IPS-18c (cell line): ENCODE measurements around the gene ZNF133.
"Not testable (repeated sequence)": the region's sequence is repeated elsewhere in the genome, so short reads cannot be mapped to it uniquely, and the experiment has no call there.

ENCODE experiments used
- H3K4me3 ChIP-seq: 2 replicates; pipeline ENCODE4 v1.7.0; 2013; ENCODE audit warnings: low read depth, mild to moderate bottlenecking, low read length, moderate library complexity; ENCODE audit not compliant: insufficient read depth
- H3K9me3 ChIP-seq: one replicate; pipeline ENCODE4 v1.6.1; 2013; ENCODE audit warnings: mild to moderate bottlenecking, low read length, moderate library complexity; ENCODE audit not compliant: control insufficient read depth, insufficient read depth

ZNF133 gene

DNA sequence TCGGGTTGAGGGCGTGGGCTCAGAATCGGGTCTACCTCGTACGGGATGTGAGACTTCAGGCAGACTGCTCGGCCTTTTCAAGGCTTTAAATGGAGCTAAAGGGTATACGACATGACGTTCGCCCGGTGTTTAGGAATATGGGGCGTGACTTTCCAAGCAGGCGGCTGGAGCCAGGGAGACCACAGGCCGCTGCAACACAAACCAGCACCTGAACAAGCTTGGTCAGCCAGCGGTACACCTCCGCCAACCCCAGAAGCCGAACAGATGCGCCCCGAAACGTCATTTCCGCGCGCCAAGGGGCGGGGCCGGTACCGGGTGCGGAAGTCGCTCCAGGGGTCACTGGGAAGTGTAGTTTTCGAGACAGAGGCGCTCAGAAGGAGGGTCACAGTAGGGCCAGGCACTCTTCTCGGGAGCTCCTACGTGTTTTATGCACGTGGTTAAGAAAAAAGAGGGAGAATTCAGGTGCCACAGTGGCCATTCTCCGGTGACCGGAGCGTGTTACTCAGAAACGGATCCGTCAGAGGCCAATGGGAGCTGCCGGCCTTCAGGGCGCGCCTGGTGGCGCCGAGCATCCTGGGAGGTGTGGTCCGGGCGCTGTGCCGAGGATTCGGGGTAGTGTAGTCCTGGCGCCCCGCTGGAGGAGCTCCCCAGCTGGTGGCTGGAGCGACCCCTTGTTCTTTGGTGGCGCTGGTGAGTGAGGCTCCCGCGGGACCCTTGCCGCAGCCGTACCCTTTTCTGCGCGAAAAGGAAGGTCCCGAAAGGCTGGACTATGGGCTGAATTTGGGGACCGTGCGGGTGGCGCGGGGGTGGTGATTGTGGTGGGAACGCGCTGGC, at the start of gene ZNF133:
TSS of gene ZNF133 (plus strand) at position 613 of the 834 bp plus-strand sequence. CDS start 17,160 bp downstream, outside the sequence.
- H3K4me3 ChIP-seq: peak within 1 kb of the TSS; percentile 100
- H3K9me3 ChIP-seq: no peaks in the 10 kb centered on the region

DNA sequence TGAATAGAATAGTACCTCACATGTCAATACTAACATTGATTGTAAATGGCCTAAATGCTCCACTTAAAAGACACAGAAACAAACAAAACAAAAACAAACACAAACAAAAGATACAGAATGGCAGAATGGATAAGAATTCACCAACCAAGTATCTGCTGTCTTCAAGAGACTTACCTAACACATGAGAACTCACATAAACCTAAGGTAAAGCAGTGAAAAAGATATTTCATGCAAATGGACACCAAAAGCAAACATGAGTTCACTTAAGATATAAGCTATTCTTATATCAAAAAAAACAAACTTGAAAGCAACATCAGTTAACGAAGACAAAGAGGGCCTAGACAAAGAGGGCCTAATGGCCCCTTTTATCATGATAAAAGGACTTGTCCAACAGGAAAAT, 47.3 kb upstream of the ZNF133 start:
- Histone ChIP-seq H3K4me3 (no peak overlapping the region), H3K9me3 (no peaks in the 10 kb centered on the region)

DNA sequence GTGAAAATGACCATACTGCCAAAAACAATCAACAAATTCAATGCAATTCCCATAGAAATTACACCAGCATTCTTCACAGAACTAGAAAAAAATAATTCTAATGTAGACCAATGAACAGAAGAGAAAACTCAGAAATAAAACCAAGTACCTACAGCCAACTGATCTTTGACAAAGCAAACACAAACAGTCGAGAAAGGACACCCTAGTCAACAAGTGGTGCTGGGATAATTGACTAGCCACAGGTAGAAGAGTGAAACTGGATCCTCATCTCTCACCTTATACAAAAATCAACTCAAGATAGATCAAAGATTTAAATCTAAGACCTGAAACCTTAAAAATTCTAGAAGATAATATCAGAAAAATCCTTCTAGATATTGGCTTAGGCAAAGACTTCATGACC, 44.5 kb upstream of the ZNF133 start:
- Histone ChIP-seq H3K4me3 (no peak overlapping the region), H3K9me3 (no peaks in the 10 kb centered on the region)

DNA sequence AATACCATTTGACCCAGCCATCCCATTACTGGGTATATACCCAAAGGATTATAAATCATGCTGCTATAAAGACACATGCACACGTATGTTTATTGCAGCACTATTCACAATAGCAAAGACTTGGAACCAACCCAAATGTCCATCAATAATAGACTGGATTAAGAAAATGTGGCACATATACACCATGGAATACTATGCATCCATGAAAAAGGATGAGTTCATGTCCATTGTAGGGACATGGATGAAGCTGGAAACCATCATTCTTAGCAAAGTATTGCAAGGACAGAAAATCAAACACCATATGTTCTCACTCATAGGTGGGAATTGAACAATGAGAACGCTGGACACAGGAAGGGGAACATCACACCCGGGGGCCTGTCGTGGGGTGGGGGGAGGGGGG, 39.8 kb upstream of the ZNF133 start:
- H3K9me3 ChIP-seq, H3K4me3 ChIP-seq: not testable (repeated sequence)

DNA sequence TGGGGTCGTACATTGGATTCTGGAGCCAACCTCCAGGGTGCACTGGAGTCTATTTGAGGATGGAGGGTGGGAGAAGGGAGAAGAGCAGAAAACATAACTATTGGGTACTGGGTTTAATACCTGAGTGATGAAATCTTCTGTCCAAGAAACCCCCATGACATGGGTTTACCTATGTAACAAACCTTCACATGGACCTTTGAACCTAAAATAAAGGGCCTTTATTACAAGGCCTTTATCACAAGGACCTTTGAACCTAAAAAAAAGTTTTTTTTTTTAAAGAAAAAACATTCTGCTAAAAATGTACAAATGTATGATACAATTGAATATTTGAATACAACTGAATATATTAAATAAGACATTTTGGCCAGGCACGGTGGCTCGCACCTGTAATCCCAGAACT, 38.1 kb upstream of the ZNF133 start:
- Histone ChIP-seq H3K4me3 (no peak overlapping the region), H3K9me3 (no peaks in the 10 kb centered on the region)

DNA sequence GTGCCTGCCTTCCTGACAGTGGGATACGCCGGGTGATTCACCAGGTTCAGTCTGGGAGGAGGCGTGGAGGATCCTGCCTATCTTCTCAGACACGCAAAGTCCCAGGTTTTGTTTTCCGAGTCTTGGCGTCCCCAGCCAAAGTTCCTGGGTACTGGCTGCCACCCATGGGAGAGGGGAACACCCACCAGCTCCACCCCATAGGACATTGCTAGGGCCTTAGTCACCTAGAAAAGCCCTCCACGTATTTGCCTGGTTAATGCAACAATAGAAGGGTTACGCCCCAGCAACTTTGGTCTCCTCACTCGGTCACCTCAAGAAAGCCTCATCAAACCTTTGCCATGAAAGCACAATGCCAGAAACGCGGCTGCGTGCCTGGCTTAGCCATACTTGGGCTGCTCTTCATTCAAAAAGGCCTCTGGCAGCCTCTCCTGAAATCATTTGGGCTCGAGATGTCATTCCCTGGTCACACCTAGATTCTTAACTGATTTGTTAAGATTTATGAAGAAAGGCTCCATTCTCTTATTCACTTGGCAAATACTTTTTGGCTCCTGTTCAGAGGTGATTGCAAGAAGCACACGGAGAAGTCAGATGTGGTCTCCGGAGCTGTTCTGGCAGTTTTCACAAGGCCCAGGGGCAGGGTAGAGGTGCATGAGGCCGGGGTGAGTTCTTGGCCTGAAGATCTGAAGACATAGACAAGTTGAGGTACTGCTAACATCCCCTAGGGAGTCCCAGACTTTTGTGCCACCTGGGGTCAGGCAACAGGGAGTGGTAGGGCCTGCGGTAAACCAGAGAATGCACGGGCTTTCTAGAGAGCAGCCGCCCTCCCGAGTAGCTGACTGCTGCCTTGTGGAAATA, 35.5 kb upstream of the ZNF133 start:
- H3K4me3 ChIP-seq: no peak overlapping the region
- H3K9me3 ChIP-seq: no peaks in the 10 kb centered on the region

DNA sequence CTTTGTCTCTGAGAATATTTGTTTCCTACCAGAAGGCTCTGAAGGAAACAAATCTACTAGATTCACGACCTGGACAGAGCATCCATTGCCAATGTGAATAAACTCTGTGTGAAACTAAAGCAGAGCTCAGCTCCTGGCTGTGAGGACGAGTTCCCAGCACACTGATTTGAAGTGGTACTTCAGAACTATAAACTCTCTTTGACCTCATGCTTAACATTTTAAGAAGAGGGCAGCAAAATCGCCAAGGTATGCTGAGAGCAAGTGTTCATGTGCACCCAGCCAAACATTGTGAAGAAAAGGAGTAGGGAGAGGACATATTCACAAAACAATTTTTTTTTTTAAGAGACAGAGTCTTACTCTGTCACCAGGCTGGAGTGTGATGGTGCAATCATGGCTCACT, 33.7 kb upstream of the ZNF133 start:
- Histone ChIP-seq H3K9me3 (no peaks in the 10 kb centered on the region), H3K4me3 (no peak overlapping the region)

DNA sequence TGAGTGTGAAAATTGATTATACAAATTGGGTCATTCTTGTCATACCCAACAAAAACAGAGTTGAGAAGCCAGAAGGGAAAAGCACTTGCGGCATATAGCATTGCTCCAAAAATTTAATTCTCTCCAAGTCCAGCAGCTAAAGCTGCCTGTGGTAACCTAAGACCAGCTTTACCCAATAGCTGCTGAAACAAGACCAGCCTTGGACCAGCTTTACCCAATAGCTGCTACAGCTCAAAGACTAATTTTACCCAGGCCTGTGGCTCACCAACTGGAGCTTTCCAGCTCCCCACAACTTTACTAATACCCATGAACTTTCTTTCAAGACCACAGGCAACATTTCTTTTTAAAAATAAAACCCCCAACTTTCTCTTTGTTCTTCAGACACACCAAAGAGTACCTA, 32.8 kb upstream of the ZNF133 start:
- no peak overlapping the region for H3K4me3 ChIP-seq
- no peaks in the 10 kb centered on the region for H3K9me3 ChIP-seq

DNA sequence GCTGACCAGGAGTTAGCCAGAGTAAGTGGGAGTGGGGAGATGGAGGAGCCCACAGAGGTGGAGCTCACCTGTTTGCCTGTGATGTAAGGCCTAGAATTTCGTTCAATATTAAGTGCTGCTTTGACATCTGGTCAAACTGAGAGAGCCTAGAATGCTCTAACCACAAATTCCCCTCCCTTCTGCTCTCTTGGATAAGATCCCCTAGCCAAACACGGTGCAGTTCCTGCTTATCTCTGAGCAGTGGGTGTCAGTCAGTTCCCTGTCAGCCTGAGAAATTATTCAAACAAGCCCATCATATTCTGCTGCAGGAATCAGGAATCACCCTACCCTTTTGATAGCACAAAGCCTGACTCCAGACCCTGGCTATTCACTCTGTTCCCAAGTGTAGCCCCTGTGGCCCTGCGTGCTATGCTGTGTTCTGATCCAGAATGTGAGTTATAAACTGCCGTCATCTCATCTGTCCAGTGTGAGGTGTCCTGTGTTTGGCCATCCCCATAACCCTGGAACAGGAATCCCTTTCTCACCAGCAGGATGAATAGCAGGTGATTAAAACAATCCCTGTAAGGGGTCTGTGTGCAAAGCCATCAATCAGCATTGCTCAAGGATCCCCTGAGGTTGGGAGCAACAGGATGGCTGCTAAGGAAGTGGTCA, 31.8 kb upstream of the ZNF133 start:
- no peak overlapping the region for H3K4me3 ChIP-seq
- H3K9me3 ChIP-seq: no peaks in the 10 kb centered on the region

DNA sequence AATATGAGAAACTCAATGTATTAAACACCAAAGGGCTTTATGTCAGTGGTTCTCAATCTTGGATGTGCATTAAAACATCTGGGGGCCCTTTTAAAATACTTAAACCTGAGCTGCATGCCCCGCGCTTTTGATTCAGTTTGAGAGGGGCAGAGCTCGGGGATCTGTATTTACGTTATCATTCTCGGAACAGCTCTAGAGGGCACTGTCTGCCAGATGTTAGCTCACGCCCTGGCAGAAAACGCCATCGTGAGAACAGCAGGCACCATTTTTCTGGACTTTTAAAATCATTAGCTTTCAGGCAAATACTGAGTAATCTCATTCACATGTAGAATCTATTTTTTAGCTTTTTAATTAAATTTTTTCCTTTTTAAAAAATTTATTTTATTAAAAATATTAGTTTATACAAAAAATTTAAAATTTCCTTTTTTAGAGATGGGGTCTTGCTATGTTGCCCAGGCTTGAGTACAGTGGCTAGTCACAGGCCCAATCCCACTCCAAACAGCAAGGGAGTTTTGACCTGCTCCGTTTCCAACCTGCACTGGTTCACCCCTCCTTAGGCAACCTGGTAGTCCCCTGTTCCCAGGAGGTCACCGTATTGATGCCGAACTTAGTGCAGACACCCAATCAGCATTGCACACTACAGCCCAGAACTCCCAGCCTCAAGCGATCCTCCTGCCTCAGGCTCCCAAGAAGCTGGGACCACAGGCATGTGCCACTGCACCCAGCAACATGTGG, 30.0 kb upstream of the ZNF133 start:
- H3K9me3 ChIP-seq: no peaks in the 10 kb centered on the region

DNA sequence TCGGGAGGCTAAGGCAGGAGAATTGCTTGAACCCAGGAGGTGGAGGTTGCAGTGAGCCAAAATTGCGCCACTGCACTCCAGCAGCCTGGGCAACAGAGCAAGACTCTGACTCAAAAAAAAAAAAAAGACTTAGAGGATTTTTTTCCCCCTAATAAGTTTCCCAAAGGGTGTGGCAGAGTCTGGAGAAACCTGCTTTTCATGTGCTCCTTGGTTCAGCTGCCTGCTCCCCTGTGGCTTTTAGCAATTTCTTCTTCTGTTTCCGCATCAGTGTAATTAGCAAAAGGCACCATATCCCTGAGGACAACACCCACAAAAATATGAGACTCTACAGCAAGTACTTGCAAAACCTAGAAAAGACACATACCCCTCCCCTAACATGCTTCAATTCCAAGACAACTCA, 28.6 kb upstream of the ZNF133 start:
- H3K9me3 ChIP-seq: no peaks in the 10 kb centered on the region
- H3K4me3 ChIP-seq: no peak overlapping the region

More for the DNA sequence above, 30.0 kb upstream of the ZNF133 start:
- H3K4me3 ChIP-seq: no peak overlapping the region

DNA sequence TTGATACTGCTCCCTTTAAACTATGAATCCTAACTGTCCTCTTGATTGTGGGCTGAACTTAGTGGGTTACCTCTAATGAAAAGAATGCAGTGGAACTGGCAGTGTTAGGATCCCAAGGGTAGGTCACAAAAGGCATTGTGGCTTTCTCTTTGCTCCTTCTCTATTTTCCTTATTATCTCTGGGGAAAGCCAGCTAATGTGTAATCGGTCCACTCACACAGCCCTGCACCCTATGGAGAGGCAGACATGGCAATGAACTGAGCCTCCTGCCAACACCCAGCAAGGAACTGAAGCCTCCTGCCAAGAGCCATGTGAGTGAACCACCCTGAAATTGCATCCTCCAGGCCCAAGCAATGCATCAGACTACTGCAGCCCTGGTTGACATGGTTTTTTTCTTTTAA, 24.6 kb upstream of the ZNF133 start:
- H3K9me3 ChIP-seq: no peaks in the 10 kb centered on the region
- no peak overlapping the region for H3K4me3 ChIP-seq

DNA sequence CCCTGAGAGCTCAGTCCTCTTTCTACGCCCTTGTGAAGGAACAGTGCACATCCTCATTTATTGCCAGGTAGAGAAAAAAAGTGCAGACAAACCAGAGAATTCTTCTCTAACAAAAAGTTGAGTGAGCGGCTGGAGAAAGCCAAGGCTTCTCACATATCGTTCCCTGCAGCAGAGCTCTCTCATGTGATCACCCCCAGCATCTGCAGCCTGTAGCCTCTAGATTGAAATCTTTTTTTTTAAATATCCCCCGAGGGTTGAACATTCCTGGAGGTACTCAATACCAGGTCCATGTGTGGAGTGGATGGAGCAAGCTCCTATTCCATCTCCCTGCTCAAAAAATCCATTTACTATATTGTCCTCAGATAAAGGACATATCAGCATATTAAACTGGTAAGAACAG, 22.9 kb upstream of the ZNF133 start:
- H3K9me3 ChIP-seq: no peaks in the 10 kb centered on the region
- H3K4me3 ChIP-seq: no peak overlapping the region

DNA sequence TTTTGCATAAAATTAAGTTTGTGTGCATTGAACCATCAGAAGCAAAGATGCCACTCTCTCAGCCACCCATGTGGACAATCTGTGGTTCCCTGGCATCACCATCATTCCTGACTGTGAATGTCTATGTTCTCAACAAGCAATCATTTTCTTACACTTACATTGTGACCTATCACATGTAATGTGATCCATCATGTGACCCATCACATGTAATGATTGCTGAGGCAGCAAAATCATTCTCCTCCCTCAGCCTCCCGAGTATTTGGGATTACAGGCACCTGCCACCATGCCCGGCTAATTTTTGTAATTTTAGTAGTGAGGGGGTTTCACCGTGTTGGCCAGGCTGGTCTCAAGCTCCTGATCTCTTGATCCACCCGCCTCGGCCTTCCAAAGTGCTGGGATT, 22.0 kb upstream of the ZNF133 start:
- H3K9me3 ChIP-seq: no peaks in the 10 kb centered on the region
- H3K4me3 ChIP-seq: no peak overlapping the region

DNA sequence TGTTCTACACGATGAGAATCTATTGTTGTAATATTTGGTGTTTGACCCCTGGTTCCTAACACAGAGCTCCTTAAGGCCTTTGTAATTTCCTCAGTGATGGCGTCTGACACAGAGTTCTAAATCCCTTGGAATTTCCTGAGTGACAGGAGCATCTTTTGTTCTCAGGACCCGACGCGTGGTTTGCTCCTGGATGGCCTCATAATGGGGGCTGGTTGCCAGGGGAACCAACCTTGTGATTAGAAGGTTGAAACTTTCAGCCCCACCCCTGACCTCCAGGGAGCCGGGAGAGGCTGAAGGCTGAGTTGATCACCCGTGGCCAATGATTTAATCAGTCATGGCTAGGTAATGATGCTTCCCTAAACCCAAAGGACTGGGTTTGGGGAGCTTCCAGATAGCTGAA, 20.5 kb upstream of the ZNF133 start:
- Histone ChIP-seq H3K9me3 (no peaks in the 10 kb centered on the region), H3K4me3 (no peak overlapping the region; the same call in 1 of the 2 replicates)

DNA sequence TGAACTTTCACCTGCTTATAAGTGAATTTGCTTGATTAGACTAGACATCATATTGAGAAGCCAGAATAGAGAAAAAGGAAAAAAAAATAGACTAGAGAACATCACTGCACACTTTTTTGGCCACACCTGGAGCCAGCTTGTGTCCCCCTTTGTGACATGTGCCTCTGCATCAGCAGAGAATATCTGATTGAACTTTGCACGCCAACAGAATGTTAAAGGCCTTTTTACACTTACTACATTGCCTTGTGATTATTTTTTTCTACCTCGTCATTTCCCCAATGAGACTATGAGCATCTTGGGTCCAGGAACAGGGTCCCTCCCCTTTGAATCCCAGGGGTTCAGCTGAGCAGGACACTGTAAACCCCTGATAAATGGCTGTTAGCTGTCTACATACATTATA, 17.2 kb upstream of the ZNF133 start:
- Histone ChIP-seq H3K9me3 (no peaks in the 10 kb centered on the region), H3K4me3 (no peak overlapping the region)

DNA sequence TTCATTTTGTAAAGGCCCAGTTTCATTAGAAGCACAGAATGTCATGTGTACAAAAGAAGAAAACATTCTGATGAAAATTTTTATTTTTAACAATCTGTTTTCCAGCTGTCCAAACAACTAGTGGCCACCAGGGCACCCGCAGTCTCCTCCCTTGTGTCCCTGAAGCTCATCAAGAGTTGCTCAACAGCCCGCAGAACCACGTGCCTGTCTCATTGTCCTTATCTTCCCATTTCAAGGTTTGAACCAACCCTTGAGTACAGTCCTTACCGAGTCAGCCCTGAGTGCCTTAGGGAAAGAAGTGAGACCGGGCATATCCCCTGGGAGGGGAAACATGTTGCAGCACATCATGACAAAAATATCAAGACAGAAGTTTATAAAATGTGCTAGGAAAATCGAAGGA, 15.9 kb upstream of the ZNF133 start:
- Histone ChIP-seq H3K4me3 (no peak overlapping the region), H3K9me3 (no peaks in the 10 kb centered on the region)
